H1 (cell line): Measurements from ENCODE around the gene NUMB. TPM values are rescaled to one million over a fixed set of nuclear protein-coding genes. Genes with fewer than 3 reads are reported as not detected.

ENCODE experiments used
- CTCF ChIA-PET: fragments of 300-600 bp; sonication (Branson Sonifier 250); formaldehyde crosslinking; loops from one replicate; lab custom pipeline; 2021; ENCODE audit not compliant: partially characterized antibody; lab: Charles Lee
- POLR2A ChIA-PET: fragments of 300-600 bp; sonication (Branson Sonifier 250); formaldehyde crosslinking; loops from one replicate; lab custom pipeline; 2021; ENCODE audit warnings: inconsistent platforms; ENCODE audit not compliant: partially characterized antibody; lab: Charles Lee
- DNase-seq, 2 experiments: peaks; one replicate each; pipeline versions ENCODE4 v3.0.0 to v3.0.0-alpha.2; 2010 to 2022; ENCODE audit warnings: low spot score in 2 of 2, low read depth in 1 of 2, mixed read lengths in 1 of 2
- FAIRE-seq: peaks from 2 replicates; lab custom pipeline; 2011; peaks lifted over from hg19 to GRCh38; lab: Jason Lieb, UNC
- H2AFZ ChIP-seq: 2 replicates; pipeline ENCODE4 v1.8.1; 2012; ENCODE audit warnings: low read length, inconsistent platforms
- H2AK5ac ChIP-seq: 2 replicates; pipeline ENCODE4 v1.6.1; 2013; ENCODE audit warnings: low read depth, low read length
- H2BK120ac ChIP-seq: replicated peaks from 2 replicates; pipeline ENCODE3; 2013; ENCODE audit warnings: low read depth, low read length, inconsistent platforms
- H2BK12ac ChIP-seq: 2 replicates; pipeline ENCODE4 v1.6.1; 2013; ENCODE audit warnings: low read depth, low read length
- H2BK15ac ChIP-seq: 2 replicates; pipeline ENCODE4 v1.6.1; 2013; ENCODE audit warnings: low read length
- H2BK20ac ChIP-seq: 2 replicates; pipeline ENCODE4 v1.6.1; 2013; ENCODE audit warnings: low read length
- H2BK5ac ChIP-seq: 2 replicates; pipeline ENCODE4 v1.6.1; 2013; ENCODE audit warnings: low read depth, low read length
- H3K14ac ChIP-seq: 2 replicates; pipeline ENCODE4 v1.6.1; 2013; ENCODE audit warnings: inconsistent platforms; ENCODE audit not compliant: insufficient read length
- H3K18ac ChIP-seq: 2 replicates; pipeline ENCODE4 v1.6.1; 2013; ENCODE audit warnings: low read length; ENCODE audit errors: extremely low read depth
- H3K23ac ChIP-seq: 2 replicates; pipeline ENCODE4 v1.6.1; 2013; ENCODE audit warnings: inconsistent platforms; ENCODE audit not compliant: insufficient read length
- H3K23me2 ChIP-seq: 2 replicates; pipeline ENCODE4 v1.6.1; 2013; ENCODE audit warnings: low read depth, low read length
- H3K27ac ChIP-seq: 2 replicates; pipeline ENCODE4 v1.6.1; 2011; ENCODE audit warnings: low read depth, low read length, inconsistent platforms
- H3K27me3 ChIP-seq, 4 experiments: replicated peaks in 1 of 4; 1 replicate in 1 of 4; 2 replicates in 3 of 4; pipeline versions ENCODE4 v1.6.1 to v1.8.1; 2011 to 2013; ENCODE audit warnings: low read length in 3 of 4, mild to moderate bottlenecking in 3 of 4, inconsistent platforms in 2 of 4, mixed read lengths in 2 of 4, moderate library complexity in 1 of 4; ENCODE audit not compliant: control insufficient read depth in 3 of 4, insufficient read depth in 3 of 4; ENCODE audit errors: extremely low read depth in 1 of 4
- H3K36me3 ChIP-seq, 4 experiments: 2 replicates each; pipeline versions ENCODE4 v1.6.1 to v1.8.1; 2011 to 2013; ENCODE audit warnings: mild to moderate bottlenecking in 4 of 4, low read length in 3 of 4, moderate library complexity in 2 of 4, control low read depth in 1 of 4, inconsistent platforms in 1 of 4; ENCODE audit not compliant: insufficient read depth in 4 of 4, control insufficient read depth in 2 of 4
- H3K4ac ChIP-seq: replicated peaks from 2 replicates; pipeline ENCODE3; 2013; ENCODE audit warnings: low read length, low read depth, mixed read lengths, inconsistent platforms; ENCODE audit not compliant: insufficient read length
- H3K4me1 ChIP-seq, 4 experiments: replicated peaks in 1 of 4; 1 replicate in 1 of 4; 2 replicates in 3 of 4; pipeline versions ENCODE4 v1.6.1 to v1.8.1; 2011 to 2013; ENCODE audit warnings: low read length in 3 of 4, inconsistent platforms in 2 of 4, mixed read lengths in 1 of 4; ENCODE audit not compliant: insufficient read depth in 4 of 4, control insufficient read depth in 3 of 4
- H3K4me2 ChIP-seq, 2 experiments: 2 replicates each; pipeline versions ENCODE4 v1.6.1 to v1.8.1; 2011 to 2013; ENCODE audit warnings: low read depth in 2 of 2, low read length in 2 of 2, control low read depth in 1 of 2, inconsistent platforms in 1 of 2, mild to moderate bottlenecking in 1 of 2; ENCODE audit not compliant: insufficient read depth in 1 of 2
- H3K4me3 ChIP-seq, 4 experiments: fragments of 200-600, 300-600 bp in 1 of 4; sonication (generic), shearing (Covaris generic), sonication (Bioruptor Twin) in 1 of 4; 2 replicates each; pipeline versions ENCODE4 v1.5.1 to v1.8.1; 2011 to 2016; ENCODE audit warnings: low read length in 4 of 4, low read depth in 3 of 4, control low read depth in 2 of 4, inconsistent platforms in 2 of 4, mild to moderate bottlenecking in 2 of 4, mixed read lengths in 1 of 4, moderate library complexity in 1 of 4; ENCODE audit not compliant: insufficient read depth in 2 of 4; ENCODE audit errors: extremely low read depth in 1 of 4
- H3K56ac ChIP-seq: replicated peaks from 2 replicates; pipeline ENCODE3; 2013; ENCODE audit warnings: low read depth, mild to moderate bottlenecking, mixed read lengths, low read length, inconsistent platforms; ENCODE audit not compliant: insufficient read length
- H3K79me1 ChIP-seq: 2 replicates; pipeline ENCODE4 v1.6.1; 2013; ENCODE audit warnings: low read depth, low read length, control low read depth
- H3K79me2 ChIP-seq, 2 experiments: 2 replicates each; pipeline versions ENCODE4 v1.6.1 to v1.8.1; 2012 to 2013; ENCODE audit warnings: low read length in 2 of 2, mild to moderate bottlenecking in 2 of 2, inconsistent platforms in 1 of 2; ENCODE audit not compliant: insufficient read depth in 2 of 2, control insufficient read depth in 1 of 2
- H3K9ac ChIP-seq, 4 experiments: replicated peaks in 1 of 4; 1 replicate in 1 of 4; 2 replicates in 3 of 4; pipeline versions ENCODE4 v1.6.1 to v1.8.1; 2011 to 2013; ENCODE audit warnings: low read depth in 3 of 4, low read length in 3 of 4, control low read depth in 2 of 4, mild to moderate bottlenecking in 2 of 4, moderate library complexity in 2 of 4, inconsistent platforms in 1 of 4; ENCODE audit errors: extremely low read depth in 1 of 4
- H3K9me3 ChIP-seq, 2 experiments: 2 replicates each; pipeline versions ENCODE4 v1.6.1 to v1.8.1; 2012 to 2013; ENCODE audit warnings: mild to moderate bottlenecking in 2 of 2, moderate library complexity in 2 of 2, control low read depth in 1 of 2, inconsistent platforms in 1 of 2, low read depth in 1 of 2, low read length in 1 of 2, mixed read lengths in 1 of 2; ENCODE audit not compliant: insufficient read depth in 2 of 2
- H4K20me1 ChIP-seq, 2 experiments: replicated peaks in 1 of 2; 2 replicates each; pipeline versions ENCODE3 to v1.8.1; 2011 to 2013; ENCODE audit warnings: inconsistent platforms in 2 of 2, low read length in 2 of 2, mild to moderate bottlenecking in 1 of 2; ENCODE audit not compliant: insufficient read depth in 2 of 2, control insufficient read depth in 1 of 2
- H4K5ac ChIP-seq: 2 replicates; pipeline ENCODE4 v1.6.1; 2013; ENCODE audit warnings: low read length, low read depth, mixed read lengths, inconsistent platforms; ENCODE audit not compliant: insufficient read length
- H4K8ac ChIP-seq: 2 replicates; pipeline ENCODE4 v1.8.0; 2013; ENCODE audit warnings: mild to moderate bottlenecking, moderate library complexity, low read length, inconsistent platforms; ENCODE audit not compliant: insufficient read depth; ENCODE audit errors: extremely low read depth
- H4K91ac ChIP-seq: replicated peaks from 2 replicates; pipeline ENCODE3; 2013; ENCODE audit warnings: low read length, mixed read lengths, inconsistent platforms; ENCODE audit not compliant: insufficient read length
- ASH2L ChIP-seq: fragments of 200-600, 300-600 bp; sonication (generic); IDR thresholded peaks from one replicate; pipeline ENCODE4 v1.7.1; 2017; ENCODE audit warnings: low read length
- CHD2 ChIP-seq: IDR thresholded peaks from 2 replicates; pipeline ENCODE4 v1.6.1; 2012; ENCODE audit warnings: low read length, improper control_type of control experiment
- CREB1 ChIP-seq: IDR thresholded peaks from 2 replicates; pipeline ENCODE4 v1.6.1; 2012; ENCODE audit warnings: inconsistent platforms
- GABPA ChIP-seq: IDR thresholded peaks from 2 replicates; pipeline ENCODE4 v1.6.1; 2011; ENCODE audit warnings: mild to moderate bottlenecking, low read length, moderate library complexity, borderline replicate concordance; ENCODE audit not compliant: insufficient read depth
- GTF2F1 ChIP-seq: IDR thresholded peaks from 2 replicates; pipeline ENCODE4 v1.6.1; 2012; ENCODE audit warnings: low read depth, low read length, improper control_type of control experiment, borderline replicate concordance
- HDAC2 ChIP-seq, 2 experiments: fragments of 300-600 bp in 1 of 2; sonication (generic) in 1 of 2; IDR thresholded peaks; 2 replicates each; pipeline ENCODE4 v1.6.1; 2011 to 2012; ENCODE audit warnings: low read depth in 2 of 2, low read length in 2 of 2, mild to moderate bottlenecking in 2 of 2, moderate library complexity in 2 of 2, borderline replicate concordance in 1 of 2, inconsistent platforms in 1 of 2
- HDAC6 ChIP-seq: IDR thresholded peaks from one replicate; pipeline ENCODE4 v1.7.1; 2012; ENCODE audit warnings: low read depth, mild to moderate bottlenecking, inconsistent platforms, low read length, moderate library complexity
- MAFK ChIP-seq: IDR thresholded peaks from 2 replicates; pipeline ENCODE4 v1.6.1; 2012; ENCODE audit warnings: low read depth, mild to moderate bottlenecking, improper control_type of control experiment, low read length
- RNF2 ChIP-seq: fragments of 200-900, 300-1000 bp; sonication (generic); IDR thresholded peaks from 2 replicates; pipeline ENCODE4 v1.7.1; 2016; ENCODE audit warnings: borderline replicate concordance, low read depth, mild to moderate bottlenecking, antibody characterized with exemption, low read length; ENCODE audit not compliant: poor library complexity, severe bottlenecking; ENCODE audit errors: missing control alignments
- SP1 ChIP-seq: IDR thresholded peaks from 2 replicates; pipeline ENCODE4 v1.6.1; 2011; ENCODE audit warnings: low read depth, low read length
- SP2 ChIP-seq: IDR thresholded peaks from 2 replicates; pipeline ENCODE4 v1.6.1; 2012; ENCODE audit warnings: mild to moderate bottlenecking, low read length, inconsistent platforms
- SP4 ChIP-seq: IDR thresholded peaks from 2 replicates; pipeline ENCODE4 v1.6.1; 2012; ENCODE audit warnings: low read length, inconsistent platforms
- TAF1 ChIP-seq: IDR thresholded peaks from 2 replicates; pipeline ENCODE4 v1.6.1; 2011; ENCODE audit warnings: mild to moderate bottlenecking, low read depth, low read length
- USF2 ChIP-seq: IDR thresholded peaks from 2 replicates; pipeline ENCODE4 v1.6.1; 2011; ENCODE audit warnings: low read length, improper control_type of control experiment
- WGBS, 2 experiments: shearing (Covaris generic) in 1 of 2; methylation state at CpG; one replicate each; pipeline versions ENCODE4 v1.1.6 to v1.1.7; 2013 to 2015; ENCODE audit warnings: low lambda C conversion rate in 2 of 2, mixed read lengths in 2 of 2, inconsistent platforms in 1 of 2, low coverage in 1 of 2, missing lambda C conversion rate in 1 of 2; ENCODE audit not compliant: insufficient replicate concordance in 2 of 2, insufficient coverage in 1 of 2, insufficient read length in 1 of 2; ENCODE audit errors: extremely low coverage in 1 of 2, missing lambda C conversion rate in 1 of 2; 5-methylcytosine and 5-hydroxymethylcytosine counted together
- polyA plus RNA-seq, 7 experiments: library from polyadenylated mRNA; depleted of rRNA in 3 of 7; stranded (reverse) in 5 of 7; unstranded in 2 of 7; fragments of >200 nt in 5 of 7; fragments of 200-250 nt in 2 of 7; gene quantifications; 1 replicate in 5 of 7; 2 replicates in 1 of 7; 4 replicates in 1 of 7; pipeline versions ENCODE4 v1.2.1 to v1.2.3, GENCODE V29; 2011 to 2013; ENCODE audit warnings: missing spikeins in 2 of 7, mixed read lengths in 2 of 7
- total RNA-seq: library from RNA; stranded (reverse); fragmentation: NEBNext Ultra II Directional; extraction: Animal tissue kit (Norgen Biotek cat#: 25700); gene quantifications from 2 replicates; pipeline ENCODE4 v1.2.1, GENCODE V29; 2021

The NUMB gene
- total and polyA plus RNA-seq, 2 of the 8 experiments (the other 6 are each of a cell fraction or from before 2014, with no cell fraction given), result 54.3 to 78.1 TPM

GRCh38 chr14:73342670-73343069 is 115.7 kb downstream of the NUMB start:
- H3K4me1 ChIP-seq, result peaks cover 0 to 5% (median 4%) of the 10 kb centered on the region in 4 experiments; a peak in 5 of 7 replicates
- no peak overlapping the region for H3K4ac ChIP-seq
- H3K23me2 ChIP-seq, result no peaks in the 10 kb centered on the region
- no peak overlapping the region for H4K91ac ChIP-seq
- H3K4me2 ChIP-seq, result no peak overlapping the region
- H3K18ac ChIP-seq, result no peak overlapping the region
- H3K9ac ChIP-seq, result no peak overlapping the region
- POLR2A ChIA-PET, result interaction anchor here (0.7 kb wide), 1 partner anchor 134 kb away, joined by 3 read pairs; no protein-coding TSS in a partner anchor
- peaks cover 4% of the 10 kb centered on the region for H3K79me1 ChIP-seq
- peaks cover 3 to 4% of the 10 kb centered on the region in 2 experiments for H4K20me1 ChIP-seq
- 0 out of 8 replicates have a peak, but pooled peaks cover 0 to 2% (median 0%) of the 10 kb centered on the region in 4 experiments for H3K36me3 ChIP-seq
- H2BK5ac ChIP-seq, result no peak overlapping the region
- H2BK12ac ChIP-seq, result no peak overlapping the region
- H3K23ac ChIP-seq, result no peak overlapping the region
- CTCF ChIA-PET, result no interaction called here
- no peak overlapping the region for H3K27ac ChIP-seq
- no peak overlapping the region for H3K56ac ChIP-seq
- no peak overlapping the region for H4K8ac ChIP-seq
- H3K9me3 ChIP-seq, result no peaks in the 10 kb centered on the region
- no peak for FAIRE-seq
- H4K5ac ChIP-seq, result no peak overlapping the region
- no peaks in the 10 kb centered on the region for H3K79me2 ChIP-seq
- H2BK120ac ChIP-seq, result no peak overlapping the region
- H2BK15ac ChIP-seq, result no peak overlapping the region
- no peak overlapping the region for H2BK20ac ChIP-seq
- H3K4me3 ChIP-seq, result no peak overlapping the region
- DNase-seq, result no peak
- no peaks in the 10 kb centered on the region for H3K27me3 ChIP-seq
- WGBS, 2 experiments, result 92% methylated on average over 5 of the region's 5 CpGs; no CpG with 5 or more reads in 1 of the 2 experiments
- H2AK5ac ChIP-seq, result no peak overlapping the region
- H3K14ac ChIP-seq, result no peak overlapping the region
- no peak overlapping the region for H2AFZ ChIP-seq
- no peak for TF ChIP-seq MAFK
- TF ChIP-seq HDAC6, result no peak
- TF ChIP-seq RNF2, result no peak
- no peak for TF ChIP-seq GABPA
- TF ChIP-seq HDAC2 (IDR thresholded peaks at IDR 0.05; ENCODE audit: borderline replicate concordance in 1 of 2, low read depth in 2 of 2, low read length in 2 of 2), result no peak
- TF ChIP-seq TAF1, result no peak
- no peak for TF ChIP-seq ASH2L
- TF ChIP-seq CHD2, result no peak
- TF ChIP-seq CREB1, result no peak
- TF ChIP-seq USF2, result no peak
- TF ChIP-seq SP2, result no peak
- no peak for TF ChIP-seq SP4
- TF ChIP-seq SP1, result no peak
- TF ChIP-seq GTF2F1, result no peak
